ENCODE data around the gene AFAP1L2.

The AFAP1L2 gene

DNA sequence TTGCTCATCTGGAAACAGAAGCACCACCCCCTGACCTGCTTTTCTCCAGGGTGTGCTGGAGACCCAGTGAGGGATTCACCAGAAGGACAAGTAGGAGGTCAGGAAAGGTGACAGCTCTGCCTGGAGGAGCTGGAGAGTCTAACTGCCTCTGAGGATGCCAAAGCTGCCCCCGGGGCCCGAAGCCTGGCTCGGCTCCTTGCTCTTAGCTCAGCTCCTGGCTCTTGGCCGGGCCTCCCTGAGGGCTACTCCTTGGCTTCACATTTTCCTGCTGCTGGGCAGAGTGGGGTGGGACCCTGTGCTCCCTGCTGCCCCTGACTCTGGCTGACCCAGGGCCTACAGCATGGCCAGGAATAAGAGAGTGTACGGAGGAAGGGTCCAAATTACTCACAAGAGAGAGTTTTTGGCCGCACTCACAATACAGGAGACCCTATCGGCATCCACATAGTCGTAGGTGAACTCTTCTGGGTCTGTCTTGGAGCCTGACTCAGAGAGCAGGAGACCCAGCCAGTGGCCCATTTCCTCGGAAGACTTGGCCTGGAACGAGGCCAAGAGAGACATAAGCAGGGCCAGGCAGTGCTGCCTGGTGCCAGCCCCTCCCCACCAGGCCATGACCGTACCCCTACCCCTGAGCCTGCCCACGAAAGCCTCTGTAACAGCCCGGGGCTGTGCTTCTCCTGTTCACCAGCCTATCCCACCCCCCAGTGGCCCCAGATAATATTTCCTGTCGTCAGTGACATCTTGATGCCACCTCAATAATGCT lies 102.2 kb downstream of the AFAP1L2 start:
- H3K4me1 ChIP-seq (ENCODE audit: insufficient read depth, low read length): peaks cover 4% of the 10 kb centered on the region
- H2AFZ ChIP-seq (ENCODE audit: low read depth, low read length): no peak overlapping the region
- no peaks in the 10 kb centered on the region for H3K9me3 ChIP-seq (ENCODE audit: low read length)
- H3K4me3 ChIP-seq (ENCODE audit: low read length): no peak overlapping the region
- H3K36me3 ChIP-seq (ENCODE audit: insufficient read depth, low read length): no peaks in the 10 kb centered on the region
- H3K27me3 ChIP-seq (ENCODE audit: insufficient read depth, low read length): no peaks in the 10 kb centered on the region

DNA sequence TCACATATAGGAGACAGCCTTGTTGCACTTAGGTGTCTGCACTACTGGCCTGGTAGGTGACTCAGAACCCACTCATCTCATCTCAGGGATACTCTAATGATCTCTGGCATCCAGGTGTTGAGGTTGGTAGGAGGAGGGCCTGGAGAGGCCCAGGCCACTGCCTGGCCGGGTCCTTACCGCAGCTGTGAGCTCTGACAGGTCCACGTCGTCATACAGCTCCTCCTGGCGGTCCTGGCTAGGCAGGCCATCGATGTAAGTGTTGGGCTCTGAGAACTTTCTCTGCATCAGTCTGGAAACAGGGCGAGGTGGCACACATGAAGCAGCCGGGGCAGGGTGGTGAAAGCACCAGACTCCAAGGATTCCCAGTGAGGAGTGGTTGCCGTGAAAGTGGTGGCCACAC lies 103.1 kb downstream of the AFAP1L2 start:
- no peaks in the 10 kb centered on the region for H3K27me3 ChIP-seq (ENCODE audit: insufficient read depth, low read length)
- H3K9me3 ChIP-seq (ENCODE audit: low read length): peaks cover 6% of the 10 kb centered on the region

DNA sequence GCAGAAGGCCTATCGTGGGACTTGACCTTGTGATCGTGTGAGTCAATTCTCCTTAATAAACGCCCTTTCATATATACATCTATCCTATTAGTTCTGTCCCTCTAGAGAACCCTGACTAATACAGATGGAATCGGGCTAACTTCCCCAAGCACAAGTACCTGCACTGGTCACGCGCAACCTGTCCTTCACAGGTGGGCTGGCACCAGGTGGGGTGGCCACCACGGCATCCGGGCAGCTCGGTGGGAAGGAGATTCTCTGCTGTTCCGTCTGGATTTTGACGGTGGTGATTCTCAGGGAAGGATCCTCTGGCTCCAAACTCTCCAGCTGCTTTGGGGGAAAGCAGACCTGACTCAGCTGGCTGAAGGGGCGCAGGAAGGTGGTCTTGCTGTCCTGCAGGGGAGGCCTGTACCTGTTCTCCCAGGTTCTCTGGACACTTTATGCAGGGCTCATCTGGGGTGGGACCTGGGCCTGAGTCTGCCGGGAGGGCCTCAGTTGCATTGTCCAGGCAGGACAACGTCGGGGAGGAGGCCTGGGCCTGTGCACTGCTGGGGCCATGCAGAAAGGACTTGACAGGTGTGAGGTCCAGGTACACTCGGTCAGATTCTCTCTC lies 104.2 kb downstream of the AFAP1L2 start:
- H2AFZ ChIP-seq (ENCODE audit: low read depth, low read length): no peak overlapping the region
- H3K4me1 ChIP-seq (ENCODE audit: insufficient read depth, low read length): peaks cover 4% of the 10 kb centered on the region
- peaks cover 6% of the 10 kb centered on the region for H3K9me3 ChIP-seq (ENCODE audit: low read length)
- no peaks in the 10 kb centered on the region for H3K27me3 ChIP-seq (ENCODE audit: insufficient read depth, low read length)
- no peak overlapping the region for H3K4me3 ChIP-seq (ENCODE audit: low read length)
- H3K36me3 ChIP-seq (ENCODE audit: insufficient read depth, low read length): no peaks in the 10 kb centered on the region

More for the DNA sequence above, 103.1 kb downstream of the AFAP1L2 start:
- H3K36me3 ChIP-seq (ENCODE audit: insufficient read depth, low read length): no peaks in the 10 kb centered on the region
- no peak overlapping the region for H2AFZ ChIP-seq (ENCODE audit: low read depth, low read length)
- no peak overlapping the region for H3K4me3 ChIP-seq (ENCODE audit: low read length)
- peaks cover 4% of the 10 kb centered on the region for H3K4me1 ChIP-seq (ENCODE audit: insufficient read depth, low read length)

DNA sequence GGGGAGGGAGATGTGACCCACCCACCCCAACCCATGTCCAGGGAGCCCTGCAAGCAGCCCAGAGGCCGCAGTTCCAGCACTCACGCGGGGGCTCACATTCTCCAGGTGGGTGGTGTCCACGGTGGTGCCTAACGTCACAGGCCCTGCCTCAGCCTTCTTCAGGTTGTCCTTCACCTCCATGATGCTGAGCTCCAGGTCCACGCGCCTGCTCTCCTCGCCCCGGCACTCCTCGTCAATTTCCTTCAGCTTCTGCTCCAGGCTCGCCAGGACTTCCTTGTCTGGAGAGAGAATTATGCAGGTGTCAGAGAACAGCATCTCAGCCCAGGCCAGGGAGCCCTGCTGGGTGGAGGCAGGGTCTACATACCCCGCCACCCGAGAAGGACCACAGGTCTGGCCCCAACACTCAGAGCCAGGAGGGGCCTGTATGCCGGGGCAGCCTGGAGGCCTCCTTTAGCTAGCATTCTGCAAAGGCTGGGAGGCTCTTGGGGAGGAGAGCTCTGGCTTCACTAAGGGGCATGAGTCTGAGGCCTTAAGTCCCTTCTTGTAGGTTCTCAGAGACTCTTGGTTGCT lies 107.1 kb downstream of the AFAP1L2 start:
- Histone ChIP-seq H3K36me3 (ENCODE audit: insufficient read depth, low read length) (no peaks in the 10 kb centered on the region), H3K4me1 (ENCODE audit: insufficient read depth, low read length) (no peaks in the 10 kb centered on the region), H2AFZ (ENCODE audit: low read depth, low read length) (no peak overlapping the region), H3K4me3 (ENCODE audit: low read length) (no peak overlapping the region), H3K27me3 (ENCODE audit: insufficient read depth, low read length) (no peaks in the 10 kb centered on the region), H3K9me3 (ENCODE audit: low read length) (peaks cover 6% of the 10 kb centered on the region)

DNA sequence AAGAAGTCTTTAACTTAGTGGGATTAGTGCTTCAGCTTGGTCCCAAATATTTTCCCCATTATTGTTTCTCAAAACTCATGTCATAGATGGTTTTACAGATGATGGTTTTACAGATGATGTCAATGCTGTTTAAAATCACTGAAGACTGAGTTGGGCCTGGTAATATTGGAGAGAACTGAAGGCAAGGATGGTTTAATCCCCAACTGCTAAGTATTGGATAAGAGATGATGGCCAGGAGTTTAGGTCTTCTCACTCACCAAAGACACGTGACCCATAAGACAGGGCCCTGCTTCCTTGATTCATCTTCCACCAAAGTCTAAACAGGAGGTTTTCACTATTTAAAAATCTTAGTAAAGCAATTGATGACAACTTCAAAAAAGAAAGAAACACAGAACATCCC lies 108.9 kb downstream of the AFAP1L2 start:
- Histone ChIP-seq H3K27me3 (ENCODE audit: insufficient read depth, low read length) (no peaks in the 10 kb centered on the region), H3K4me3 (ENCODE audit: low read length) (no peak overlapping the region), H2AFZ (ENCODE audit: low read depth, low read length) (no peak overlapping the region), H3K9me3 (ENCODE audit: low read length) (peaks cover 6% of the 10 kb centered on the region), H3K36me3 (ENCODE audit: insufficient read depth, low read length) (no peaks in the 10 kb centered on the region), H3K4me1 (ENCODE audit: insufficient read depth, low read length) (no peaks in the 10 kb centered on the region)

DNA sequence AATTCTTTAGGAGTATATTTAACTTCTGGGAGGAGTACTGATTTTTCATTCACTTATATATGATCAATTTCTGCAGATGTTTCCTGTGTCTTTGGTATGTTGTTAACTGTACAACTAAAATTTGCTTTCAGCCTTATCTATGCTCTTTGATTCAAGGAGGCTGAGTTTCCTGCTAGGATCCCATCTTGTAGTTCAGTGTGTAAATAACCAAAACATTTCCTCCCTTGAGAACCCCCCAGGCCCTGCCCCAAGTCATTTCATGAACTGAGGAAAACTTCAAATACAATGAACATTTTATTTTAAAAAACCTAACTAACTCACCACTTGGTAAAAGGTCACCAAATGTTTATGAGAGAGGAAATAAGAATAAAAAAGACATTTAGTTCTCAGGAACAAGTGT lies 109.8 kb downstream of the AFAP1L2 start:
- Histone ChIP-seq H3K9me3 (ENCODE audit: low read length) (peaks cover 6% of the 10 kb centered on the region), H3K27me3 (ENCODE audit: insufficient read depth, low read length) (no peaks in the 10 kb centered on the region), H2AFZ (ENCODE audit: low read depth, low read length) (no peak overlapping the region), H3K36me3 (ENCODE audit: insufficient read depth, low read length) (no peaks in the 10 kb centered on the region), H3K4me1 (ENCODE audit: insufficient read depth, low read length) (no peaks in the 10 kb centered on the region), H3K4me3 (ENCODE audit: low read length) (no peak overlapping the region)

DNA sequence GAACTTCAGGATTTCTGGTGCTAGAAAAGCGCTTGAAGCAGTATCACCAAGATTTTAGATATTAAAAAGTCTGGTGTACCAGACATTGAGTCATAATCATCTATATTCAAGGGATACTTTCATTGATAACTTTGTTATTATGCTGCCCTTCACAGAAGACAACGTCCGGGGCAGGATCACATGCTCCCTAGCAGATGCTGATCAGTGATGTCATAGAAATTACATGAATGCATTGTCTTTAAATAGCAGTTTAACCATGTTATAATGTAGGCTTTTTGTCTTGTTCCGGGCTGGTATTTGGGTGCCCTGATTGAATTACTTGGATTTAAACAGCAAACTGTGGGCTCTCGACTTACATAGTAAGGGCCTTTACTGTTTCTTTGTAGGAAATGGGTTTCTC lies 111.2 kb downstream of the AFAP1L2 start:
- Histone ChIP-seq H3K4me3 (ENCODE audit: low read length) (no peak overlapping the region), H2AFZ (ENCODE audit: low read depth, low read length) (no peak overlapping the region), H3K36me3 (ENCODE audit: insufficient read depth, low read length) (no peaks in the 10 kb centered on the region), H3K9me3 (ENCODE audit: low read length) (peaks cover 7% of the 10 kb centered on the region), H3K4me1 (ENCODE audit: insufficient read depth, low read length) (no peaks in the 10 kb centered on the region), H3K27me3 (ENCODE audit: insufficient read depth, low read length) (no peaks in the 10 kb centered on the region)

DNA sequence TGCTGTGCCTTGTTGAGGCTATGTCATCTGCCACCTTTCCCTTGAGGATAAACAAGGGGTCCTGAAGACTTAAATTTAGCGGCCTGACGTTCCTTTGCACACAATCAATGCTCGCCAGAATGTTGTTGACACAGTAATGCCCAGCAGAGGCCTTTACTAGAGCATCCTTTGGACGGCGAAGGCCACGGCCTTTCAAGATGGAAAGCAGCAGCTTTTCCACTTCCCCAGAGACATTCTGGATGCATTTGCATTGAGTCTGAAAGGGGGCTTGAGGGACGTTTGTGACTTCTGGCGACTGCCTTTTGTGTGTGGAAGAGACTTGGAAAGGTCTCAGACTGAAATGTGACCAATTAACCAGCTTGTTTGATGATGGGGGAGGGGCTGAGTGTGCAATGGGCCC lies 112.8 kb downstream of the AFAP1L2 start:
- no peak overlapping the region for H3K4me3 ChIP-seq (ENCODE audit: low read length)
- H3K27me3 ChIP-seq (ENCODE audit: insufficient read depth, low read length): no peaks in the 10 kb centered on the region
- H3K9me3 ChIP-seq (ENCODE audit: low read length): peaks cover 3% of the 10 kb centered on the region
- H2AFZ ChIP-seq (ENCODE audit: low read depth, low read length): peak overlapping the region; percentile 17
- no peaks in the 10 kb centered on the region for H3K36me3 ChIP-seq (ENCODE audit: insufficient read depth, low read length)
- H3K4me1 ChIP-seq (ENCODE audit: insufficient read depth, low read length): no peaks in the 10 kb centered on the region

DNA sequence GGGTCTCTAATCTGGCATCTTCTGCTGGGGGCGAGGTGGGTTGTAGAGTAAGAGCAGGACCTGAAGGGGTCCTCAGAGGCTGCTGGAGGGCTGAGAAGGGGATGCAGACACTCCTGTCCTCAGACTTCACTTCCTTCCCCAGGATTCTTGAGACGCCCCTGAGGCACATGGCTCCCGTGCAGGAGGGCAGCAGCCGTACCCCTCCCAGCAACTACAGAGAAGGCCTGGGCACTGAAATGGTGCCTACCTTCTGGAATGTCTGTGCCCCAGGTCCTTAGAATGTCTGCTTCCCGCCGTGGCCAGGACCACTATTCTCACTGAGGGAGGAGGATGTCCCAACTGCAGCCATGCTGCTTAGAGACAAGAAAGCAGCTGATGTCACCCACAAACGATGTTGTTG lies 113.2 kb downstream of the AFAP1L2 start:
- Histone ChIP-seq H3K9me3 (ENCODE audit: low read length) (peaks cover 2% of the 10 kb centered on the region), H3K36me3 (ENCODE audit: insufficient read depth, low read length) (no peaks in the 10 kb centered on the region)

DNA sequence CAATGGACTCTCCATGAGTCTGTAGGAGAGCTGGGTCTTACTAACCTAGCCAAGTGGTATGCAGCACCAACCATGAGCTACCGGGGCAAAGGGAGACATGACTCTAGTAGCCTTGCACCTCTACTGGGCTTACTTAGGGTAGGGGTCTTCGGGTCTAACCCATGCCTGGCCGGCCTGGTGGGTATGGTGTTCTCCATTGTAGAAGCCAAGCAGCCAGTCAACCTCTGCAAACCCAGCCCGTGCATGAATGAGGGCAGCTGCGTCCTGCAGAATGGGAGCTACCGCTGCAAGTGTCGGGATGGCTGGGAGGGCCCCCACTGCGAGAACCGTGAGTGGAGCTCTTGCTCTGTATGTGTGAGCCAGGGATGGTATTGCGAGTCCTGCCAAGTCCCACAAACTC lies 114.3 kb downstream of the AFAP1L2 start:
- Histone ChIP-seq H3K9me3 (ENCODE audit: low read length) (peaks cover 2% of the 10 kb centered on the region), H2AFZ (ENCODE audit: low read depth, low read length) (no peak overlapping the region), H3K27me3 (ENCODE audit: insufficient read depth, low read length) (no peaks in the 10 kb centered on the region), H3K4me1 (ENCODE audit: insufficient read depth, low read length) (no peaks in the 10 kb centered on the region), H3K4me3 (ENCODE audit: low read length) (no peak overlapping the region), H3K36me3 (ENCODE audit: insufficient read depth, low read length) (no peaks in the 10 kb centered on the region)

More for the DNA sequence above, 113.2 kb downstream of the AFAP1L2 start:
- H3K27me3 ChIP-seq (ENCODE audit: insufficient read depth, low read length): no peaks in the 10 kb centered on the region
- H2AFZ ChIP-seq (ENCODE audit: low read depth, low read length): no peak overlapping the region
- no peak overlapping the region for H3K4me3 ChIP-seq (ENCODE audit: low read length)
- no peaks in the 10 kb centered on the region for H3K4me1 ChIP-seq (ENCODE audit: insufficient read depth, low read length)

DNA sequence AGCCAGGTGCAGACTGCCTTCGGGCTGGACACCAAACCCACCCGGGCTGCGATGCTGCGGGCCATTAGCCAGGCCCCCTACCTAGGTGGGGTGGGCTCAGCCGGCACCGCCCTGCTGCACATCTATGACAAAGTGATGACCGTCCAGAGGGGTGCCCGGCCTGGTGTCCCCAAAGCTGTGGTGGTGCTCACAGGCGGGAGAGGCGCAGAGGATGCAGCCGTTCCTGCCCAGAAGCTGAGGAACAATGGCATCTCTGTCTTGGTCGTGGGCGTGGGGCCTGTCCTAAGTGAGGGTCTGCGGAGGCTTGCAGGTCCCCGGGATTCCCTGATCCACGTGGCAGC lies 115.2 kb downstream of the AFAP1L2 start:
- Histone ChIP-seq H3K27me3 (ENCODE audit: insufficient read depth, low read length) (no peaks in the 10 kb centered on the region), H3K9me3 (ENCODE audit: low read length) (peaks cover 2% of the 10 kb centered on the region), H3K4me1 (ENCODE audit: insufficient read depth, low read length) (no peaks in the 10 kb centered on the region), H3K4me3 (ENCODE audit: low read length) (no peak overlapping the region), H3K36me3 (ENCODE audit: insufficient read depth, low read length) (no peaks in the 10 kb centered on the region), H2AFZ (ENCODE audit: low read depth, low read length) (no peak overlapping the region)

DNA sequence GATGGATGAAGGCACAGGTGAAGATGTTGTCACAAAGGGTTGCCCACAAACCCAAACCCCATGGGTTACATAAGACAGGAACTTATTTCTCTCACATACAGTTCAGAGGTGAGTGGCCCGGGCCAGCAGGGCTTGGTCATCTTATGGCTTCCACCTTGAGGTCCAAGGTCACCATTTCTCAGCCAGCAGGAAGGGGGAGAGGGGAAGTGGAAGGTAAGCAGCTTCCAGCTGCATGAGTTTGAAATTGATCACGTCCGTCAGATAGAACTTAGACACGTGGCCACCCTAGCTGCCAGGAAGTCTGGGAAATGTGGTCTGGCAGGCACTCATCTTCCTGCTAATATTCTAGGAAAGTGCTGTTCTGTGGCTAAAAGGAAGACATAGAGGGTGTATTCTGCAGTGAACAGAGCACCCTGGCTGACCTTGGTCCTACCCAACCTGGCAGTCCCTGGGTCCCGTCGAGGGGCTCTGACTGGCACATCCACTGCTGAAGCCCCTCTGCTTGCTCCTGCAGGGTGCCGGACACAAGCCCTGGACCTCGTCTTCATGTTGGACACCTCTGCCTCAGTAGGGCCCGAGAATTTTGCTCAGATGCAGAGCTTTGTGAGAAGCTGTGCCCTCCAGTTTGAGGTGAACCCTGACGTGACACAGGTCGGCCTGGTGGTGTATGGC lies 115.7 kb downstream of the AFAP1L2 start:
- H2AFZ ChIP-seq (ENCODE audit: low read depth, low read length): no peak overlapping the region

DNA sequence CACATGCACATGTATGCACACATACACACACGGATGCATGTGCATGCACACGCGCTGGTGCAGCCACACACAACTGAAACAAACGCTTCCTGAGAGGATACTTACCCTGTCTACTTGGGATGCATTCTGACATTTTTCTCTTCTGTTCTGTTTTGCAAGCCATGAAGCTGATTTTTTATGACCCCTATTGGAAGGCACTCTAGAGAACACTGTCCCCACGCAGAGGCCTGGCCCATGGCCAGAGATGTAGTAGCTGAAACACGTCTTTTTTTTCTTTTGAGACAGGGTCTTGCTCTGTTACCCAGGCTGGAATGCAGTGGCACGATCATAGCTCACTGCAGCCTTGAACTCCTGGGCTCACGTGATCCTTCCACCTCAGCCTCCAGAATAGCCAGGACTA lies 117.4 kb downstream of the AFAP1L2 start:
- Histone ChIP-seq H3K9me3 (ENCODE audit: low read length) (peaks cover 2% of the 10 kb centered on the region), H3K36me3 (ENCODE audit: insufficient read depth, low read length) (no peaks in the 10 kb centered on the region), H3K4me3 (ENCODE audit: low read length) (no peak overlapping the region), H2AFZ (ENCODE audit: low read depth, low read length) (no peak overlapping the region), H3K4me1 (ENCODE audit: insufficient read depth, low read length) (no peaks in the 10 kb centered on the region), H3K27me3 (ENCODE audit: insufficient read depth, low read length) (no peaks in the 10 kb centered on the region)

More for the DNA sequence above, 115.7 kb downstream of the AFAP1L2 start:
- H3K27me3 ChIP-seq (ENCODE audit: insufficient read depth, low read length): no peaks in the 10 kb centered on the region
- H3K9me3 ChIP-seq (ENCODE audit: low read length): peaks cover 2% of the 10 kb centered on the region
- H3K4me3 ChIP-seq (ENCODE audit: low read length): no peak overlapping the region
- H3K36me3 ChIP-seq (ENCODE audit: insufficient read depth, low read length): no peaks in the 10 kb centered on the region
- no peaks in the 10 kb centered on the region for H3K4me1 ChIP-seq (ENCODE audit: insufficient read depth, low read length)
